Measurements from ENCODE around the gene PIK3R4. TPM values are rescaled to one million over a fixed set of nuclear protein-coding genes. Genes with fewer than 3 reads are reported as not detected.

The PIK3R4 gene
- total RNA-seq, 3 donors from 2014 or later, result 36.8 to 55.2 (median 38.7) TPM

DNA sequence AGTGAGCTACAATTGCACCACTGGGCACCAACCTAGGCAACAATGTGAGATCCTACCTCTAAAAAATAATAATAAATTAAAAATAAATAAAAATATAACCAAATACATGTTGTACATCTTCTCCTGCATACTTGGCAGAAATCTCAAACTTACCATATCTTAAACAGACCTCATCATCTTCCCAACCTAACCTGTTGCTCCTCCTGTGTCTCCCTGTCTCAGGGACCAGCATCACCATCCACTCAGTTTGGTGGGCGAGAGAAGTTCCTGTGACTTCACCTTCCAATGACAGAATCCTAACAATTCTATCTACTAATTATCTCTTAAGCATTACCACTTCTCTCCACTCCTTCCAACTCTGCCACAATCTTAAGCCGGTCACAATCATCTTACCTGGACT is 3.3 kb downstream of the PIK3R4 start:
- no peak overlapping the region for H3K4me3 ChIP-seq
- no peaks in the 10 kb centered on the region for H3K9me3 ChIP-seq
- H3K4me1 ChIP-seq, result peaks cover 0 to 11% of the 10 kb centered on the region in 2 donors
- no peak overlapping the region for H3K27ac ChIP-seq
- DNase-seq (ENCODE audit: low spot score in 2 of 2), result no peak
- H3K27me3 ChIP-seq, result no peaks in the 10 kb centered on the region
- TF ChIP-seq, protein P1, sequence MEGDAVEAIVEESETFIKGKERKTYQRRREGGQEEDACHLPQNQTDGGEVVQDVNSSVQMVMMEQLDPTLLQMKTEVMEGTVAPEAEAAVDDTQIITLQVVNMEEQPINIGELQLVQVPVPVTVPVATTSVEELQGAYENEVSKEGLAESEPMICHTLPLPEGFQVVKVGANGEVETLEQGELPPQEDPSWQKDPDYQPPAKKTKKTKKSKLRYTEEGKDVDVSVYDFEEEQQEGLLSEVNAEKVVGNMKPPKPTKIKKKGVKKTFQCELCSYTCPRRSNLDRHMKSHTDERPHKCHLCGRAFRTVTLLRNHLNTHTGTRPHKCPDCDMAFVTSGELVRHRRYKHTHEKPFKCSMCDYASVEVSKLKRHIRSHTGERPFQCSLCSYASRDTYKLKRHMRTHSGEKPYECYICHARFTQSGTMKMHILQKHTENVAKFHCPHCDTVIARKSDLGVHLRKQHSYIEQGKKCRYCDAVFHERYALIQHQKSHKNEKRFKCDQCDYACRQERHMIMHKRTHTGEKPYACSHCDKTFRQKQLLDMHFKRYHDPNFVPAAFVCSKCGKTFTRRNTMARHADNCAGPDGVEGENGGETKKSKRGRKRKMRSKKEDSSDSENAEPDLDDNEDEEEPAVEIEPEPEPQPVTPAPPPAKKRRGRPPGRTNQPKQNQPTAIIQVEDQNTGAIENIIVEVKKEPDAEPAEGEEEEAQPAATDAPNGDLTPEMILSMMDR (IDR thresholded peaks at IDR 0.05), result no peak
- TF ChIP-seq POLR2AphosphoS5 (IDR thresholded peaks at IDR 0.05) (no peak), POLR2A (IDR thresholded peaks at IDR 0.05) (no peak)
- no peaks in the 10 kb centered on the region for H3K36me3 ChIP-seq
- intact Hi-C loops (cut with DNase I; ENCODE audit: low total_unique reads), result no loop called here

GRCh38 chr3:130741946-130742610 is 4.6 kb downstream of the PIK3R4 start:
- Histone ChIP-seq H3K27ac (no peak overlapping the region), H3K36me3 (no peaks in the 10 kb centered on the region), H3K27me3 (no peaks in the 10 kb centered on the region), H3K4me3 (no peak overlapping the region), H3K4me1 (peaks cover 0 to 11% of the 10 kb centered on the region in 2 donors), H3K9me3 (no peaks in the 10 kb centered on the region)
- intact Hi-C loops (cut with DNase I; ENCODE audit: low total_unique reads), result no loop called here
- TF ChIP-seq, protein P1 (IDR thresholded peaks at IDR 0.05), result no peak
- TF ChIP-seq POLR2A (IDR thresholded peaks at IDR 0.05), result no peak
- no peak for TF ChIP-seq POLR2AphosphoS5 (IDR thresholded peaks at IDR 0.05)
- DNase-seq (ENCODE audit: low spot score in 2 of 2), result no peak

- TF ChIP-seq POLR2AphosphoS5 (IDR thresholded peaks at IDR 0.05) (no peak), POLR2A (IDR thresholded peaks at IDR 0.05) (no peak)
- TF ChIP-seq, protein P1 (IDR thresholded peaks at IDR 0.05), result no peak
- intact Hi-C loops (cut with DNase I; ENCODE audit: low total_unique reads), result no loop called here
- Histone ChIP-seq H3K27ac (no peak overlapping the region), H3K4me3 (no peak overlapping the region), H3K27me3 (no peaks in the 10 kb centered on the region), H3K4me1 (peaks cover 0 to 11% of the 10 kb centered on the region in 2 donors), H3K9me3 (no peaks in the 10 kb centered on the region), H3K36me3 (no peaks in the 10 kb centered on the region)
- no peak for DNase-seq (ENCODE audit: low spot score in 2 of 2)
These were observed 6.8 kb downstream of the PIK3R4 start for GRCh38 chr3:130739848-130740247.

GRCh38 chr3:130738241-130738640 is 8.4 kb downstream of the PIK3R4 start:
- DNase-seq (ENCODE audit: low spot score in 2 of 2), result no peak
- Histone ChIP-seq H3K27ac (no peak overlapping the region), H3K27me3 (no peaks in the 10 kb centered on the region), H3K4me3 (no peak overlapping the region), H3K4me1 (peaks cover 0 to under 1% of the 10 kb centered on the region in 2 donors), H3K36me3 (no peaks in the 10 kb centered on the region), H3K9me3 (no peaks in the 10 kb centered on the region)
- TF ChIP-seq, protein P1 (IDR thresholded peaks at IDR 0.05), result no peak
- TF ChIP-seq POLR2AphosphoS5 (IDR thresholded peaks at IDR 0.05), result no peak
- TF ChIP-seq POLR2A (IDR thresholded peaks at IDR 0.05), result no peak
- intact Hi-C loops (cut with DNase I; ENCODE audit: low total_unique reads), result no loop called here

DNA sequence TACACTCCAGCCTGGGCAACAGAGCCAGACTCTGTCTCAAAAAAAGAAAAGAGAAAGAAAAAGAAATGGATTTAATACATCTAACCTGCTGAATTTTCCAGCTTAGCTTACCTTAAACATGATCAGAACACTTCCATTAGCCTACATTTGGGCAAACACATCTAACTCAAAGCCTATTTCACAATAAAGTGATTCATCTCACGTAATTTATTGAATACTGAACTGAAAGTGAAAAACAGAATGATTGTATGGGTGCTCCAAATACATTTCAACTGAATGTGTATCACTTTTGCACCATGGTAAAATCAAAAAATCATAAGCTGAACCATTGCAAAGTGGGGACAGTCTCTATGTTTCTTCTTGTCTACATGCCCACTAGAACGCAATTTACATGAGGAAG is 9.0 kb downstream of the PIK3R4 start:
- Histone ChIP-seq H3K27me3 (no peaks in the 10 kb centered on the region), H3K36me3 (no peaks in the 10 kb centered on the region), H3K27ac (no peak overlapping the region), H3K9me3 (no peaks in the 10 kb centered on the region), H3K4me1 (no peaks in the 10 kb centered on the region), H3K4me3 (no peak overlapping the region)
- no peak for DNase-seq (ENCODE audit: low spot score in 2 of 2)
- intact Hi-C loops (cut with DNase I; ENCODE audit: low total_unique reads), result no loop called here
- no peak for TF ChIP-seq POLR2AphosphoS5 (IDR thresholded peaks at IDR 0.05)
- TF ChIP-seq POLR2A (IDR thresholded peaks at IDR 0.05), result no peak
- TF ChIP-seq, protein P1 (IDR thresholded peaks at IDR 0.05), result no peak

Measured in breast epithelium (tissue), 4 donors.